Hippocampal formation (tissue), 2 donors: Measurements from ENCODE around the gene PRSS22.

Experiments used
- DNase-seq, 2 donors: peaks; one replicate each; lab custom pipeline; 2025; lab: John Stamatoyannopoulos, UW

Gene PRSS22

GRCh38 chr16:2816751-2817339, 41.1 kb downstream of the PRSS22 start, which contains the start of gene PRSS21:
Gene PRSS21 (plus strand): TSS chr16:2817237. CDS start chr16:2817269, 32 bp downstream.
- no peak for DNase-seq

DNA sequence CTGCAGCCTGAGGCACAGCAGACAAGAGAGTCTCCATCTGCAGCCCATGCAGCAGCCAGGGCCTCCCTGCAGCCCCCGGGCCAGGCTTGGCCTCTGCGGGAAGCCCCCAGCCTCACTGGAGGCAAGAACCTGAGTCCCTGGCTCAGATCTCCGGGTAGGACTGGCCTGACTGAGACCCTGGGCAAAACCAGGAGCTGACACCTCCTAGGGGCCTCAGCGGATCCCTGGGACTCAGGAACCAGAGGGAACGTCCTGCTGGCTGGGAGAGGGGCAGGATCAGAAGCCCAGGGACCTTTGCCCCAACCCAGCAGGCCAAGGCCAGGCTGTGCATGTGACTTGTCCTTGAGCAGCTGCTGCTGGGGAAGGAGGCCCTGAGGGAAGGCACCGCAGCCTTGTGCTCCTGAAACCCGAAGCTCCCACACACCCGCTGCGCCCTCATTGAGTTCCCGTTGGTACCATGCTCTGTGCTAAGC, 42.6 kb downstream of the PRSS22 start:
- DNase-seq: no peak

DNA sequence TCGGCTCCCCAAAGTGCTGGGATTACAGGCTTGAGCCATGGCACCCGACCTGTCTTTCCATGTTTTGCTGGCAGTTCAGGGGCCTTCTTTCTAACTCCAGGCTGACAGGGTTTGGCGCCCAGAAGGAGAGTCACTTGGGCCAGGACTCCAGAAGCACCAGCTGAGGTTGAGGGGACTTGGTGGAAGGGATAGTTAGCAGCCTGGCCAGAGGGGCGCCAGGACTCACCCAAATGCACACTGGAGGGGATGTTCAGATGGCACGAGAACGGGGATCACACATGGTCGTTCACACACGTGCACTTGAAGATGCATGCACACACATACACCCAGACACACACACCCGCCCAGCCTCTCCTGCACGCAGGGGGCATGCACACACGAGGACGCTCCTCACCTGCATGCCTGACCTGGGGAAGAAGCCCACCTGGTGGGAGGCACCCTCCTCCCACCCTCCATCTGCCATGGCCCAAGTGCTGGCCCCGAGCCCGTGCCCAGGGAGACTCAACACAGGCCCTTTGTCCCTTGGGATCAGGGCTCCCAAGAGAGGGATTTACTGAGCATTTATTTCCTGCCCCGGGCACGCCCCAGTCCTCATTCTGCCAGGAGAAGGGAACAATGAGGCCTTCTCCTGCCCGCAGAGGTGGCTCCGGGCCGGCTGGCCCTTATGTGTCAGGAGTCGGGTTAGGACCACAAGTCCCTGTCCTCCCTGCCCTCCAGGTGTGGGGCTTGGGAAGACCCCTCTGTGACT, 43.2 kb downstream of the PRSS22 start:
- no peak for DNase-seq

- DNase-seq: no peak
These were observed 44.2 kb downstream of the PRSS22 start for GRCh38 chr16:2813771-2814221.

DNA sequence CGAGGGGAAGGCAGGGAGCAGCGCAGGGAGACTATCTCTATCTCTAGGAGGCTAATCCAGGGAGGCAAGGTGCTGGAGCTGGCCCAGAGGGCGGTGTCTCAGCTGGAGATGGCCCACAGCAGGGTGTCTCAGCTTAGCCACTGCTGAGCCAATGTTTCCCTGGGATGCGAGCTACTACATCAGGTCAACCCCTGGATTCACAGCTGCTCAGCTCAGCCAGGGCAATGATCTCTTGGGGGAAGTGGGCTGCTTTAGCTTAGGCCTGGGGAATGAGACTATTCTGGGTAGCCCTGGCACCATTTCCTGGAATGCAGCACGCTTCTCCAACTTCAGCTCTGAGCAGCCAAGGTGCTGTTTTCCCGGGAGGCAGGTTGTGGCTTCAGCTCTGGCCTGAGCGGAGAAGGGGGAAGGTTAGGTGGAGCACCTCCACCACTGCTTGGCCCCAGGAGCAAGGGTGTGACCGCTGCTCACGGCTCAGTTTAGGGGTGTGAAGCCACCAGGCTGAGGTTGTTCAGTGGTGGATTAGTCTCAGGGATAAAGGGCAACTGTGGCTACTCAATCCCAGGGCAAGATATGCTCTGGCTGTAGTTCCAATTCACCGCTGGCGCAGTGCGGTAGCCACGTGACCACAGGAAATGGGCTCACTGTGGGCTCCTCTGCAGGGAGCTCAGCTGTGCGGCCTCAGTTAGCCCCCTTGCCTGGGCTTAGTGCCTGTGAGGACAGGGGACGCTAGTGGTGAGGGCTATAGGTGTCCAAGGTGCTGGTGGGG, 46.1 kb downstream of the PRSS22 start:
- DNase-seq: no peak

GRCh38 chr16:2810651-2811050, 47.3 kb downstream of the PRSS22 start:
- no peak for DNase-seq

GRCh38 chr16:2809149-2809760, 48.7 kb downstream of the PRSS22 start:
- no peak for DNase-seq

DNA sequence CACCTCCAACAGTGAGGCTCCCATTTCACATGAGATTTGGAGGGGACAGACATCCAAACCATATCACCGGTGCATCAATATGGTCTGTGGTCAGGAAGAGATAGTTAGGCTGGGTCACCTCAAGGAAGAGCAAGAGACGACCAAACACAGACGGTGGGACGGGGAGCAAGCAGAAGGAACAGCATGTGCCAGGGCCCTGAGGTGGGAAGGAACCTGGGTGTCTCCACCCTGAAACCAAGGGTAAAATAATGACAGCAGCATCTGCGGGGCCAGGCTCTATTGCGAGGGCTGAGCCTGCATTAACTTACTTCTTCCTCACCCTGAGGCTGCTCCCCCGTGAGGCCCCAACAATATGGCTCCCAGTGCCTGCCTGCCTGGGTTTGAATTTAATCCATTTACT, 49.8 kb downstream of the PRSS22 start:
- DNase-seq: no peak

DNA sequence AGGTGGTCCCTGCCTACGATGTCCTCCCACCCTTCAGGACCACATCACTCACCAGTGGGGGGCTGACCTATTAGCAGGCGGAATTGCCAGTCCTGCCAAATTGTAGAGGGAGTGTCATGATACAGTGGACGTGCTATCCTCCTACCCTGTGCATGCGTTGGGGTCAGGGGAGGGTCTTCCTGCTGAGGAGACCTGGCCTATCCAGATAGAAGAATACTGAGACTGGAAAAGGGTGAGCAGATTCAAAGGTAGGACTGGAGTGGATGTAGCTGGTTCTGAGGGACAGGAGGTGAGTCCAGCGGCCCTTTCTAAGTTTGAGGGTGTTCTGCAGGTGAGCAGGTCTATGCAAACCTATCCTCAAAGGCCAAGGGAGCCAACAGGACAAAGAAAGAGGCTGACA, 51.7 kb downstream of the PRSS22 start:
- no peak for DNase-seq

DNA sequence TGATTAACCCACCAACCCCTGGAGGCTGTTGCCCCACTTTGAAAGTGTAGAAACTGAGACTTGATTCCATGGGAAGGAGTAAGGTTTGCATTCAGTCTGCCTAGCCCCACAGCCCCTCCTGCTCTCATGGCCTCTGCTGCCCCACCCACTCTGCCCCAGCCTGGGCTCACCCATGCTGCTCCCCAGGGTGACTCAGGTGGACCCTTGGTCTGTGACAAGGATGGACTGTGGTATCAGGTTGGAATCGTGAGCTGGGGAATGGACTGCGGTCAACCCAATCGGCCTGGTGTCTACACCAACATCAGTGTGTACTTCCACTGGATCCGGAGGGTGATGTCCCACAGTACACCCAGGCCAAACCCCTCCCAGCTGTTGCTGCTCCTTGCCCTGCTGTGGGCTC, 53.2 kb downstream of the PRSS22 start:
- no peak for DNase-seq

GRCh38 chr16:2803545-2804195, 54.3 kb downstream of the PRSS22 start:
- no peak for DNase-seq
